ENCODE results near the gene NAV3. TPM values are rescaled to one million over a fixed set of nuclear protein-coding genes. Genes with fewer than 3 reads are reported as not detected.

The NAV3 gene
- total RNA-seq, 4 donors from 2014 or later, result 4.6 to 10.7 (median 6.6) TPM

GRCh38 chr12:77894556-77894955, 63.9 kb downstream of the NAV3 start:
- no peak overlapping the region for H3K4me3 ChIP-seq
- no peaks in the 10 kb centered on the region for H3K4me1 ChIP-seq
- 85 to 89% methylated on average over 2 of the region's 2 CpGs for whole genome bisulfite sequencing, 2 donors (ENCODE audit: low coverage in 1 of 2)
- TF ChIP-seq EP300 (IDR thresholded peaks at IDR 0.05) (no peak), POLR2AphosphoS5 (IDR thresholded peaks at IDR 0.05) (no peak), CTCF (IDR thresholded peaks at IDR 0.05) (no peak), POLR2A (IDR thresholded peaks at IDR 0.05) (no peak)
- no peaks in the 10 kb centered on the region for H3K36me3 ChIP-seq
- no peaks in the 10 kb centered on the region for H3K27me3 ChIP-seq
- no peak for ATAC-seq
- no peaks in the 10 kb centered on the region for H3K9me3 ChIP-seq
- H3K27ac ChIP-seq, result no peak overlapping the region

GRCh38 chr12:77895699-77896098, 65.0 kb downstream of the NAV3 start:
- Histone ChIP-seq H3K9me3 (no peaks in the 10 kb centered on the region), H3K4me1 (no peaks in the 10 kb centered on the region), H3K27ac (no peak overlapping the region), H3K36me3 (no peaks in the 10 kb centered on the region), H3K27me3 (no peaks in the 10 kb centered on the region), H3K4me3 (no peak overlapping the region)
- no peak for ATAC-seq
- TF ChIP-seq POLR2A (IDR thresholded peaks at IDR 0.05), result no peak
- TF ChIP-seq EP300 (IDR thresholded peaks at IDR 0.05), result no peak
- TF ChIP-seq CTCF (IDR thresholded peaks at IDR 0.05), result no peak
- no peak for TF ChIP-seq POLR2AphosphoS5 (IDR thresholded peaks at IDR 0.05)

DNA sequence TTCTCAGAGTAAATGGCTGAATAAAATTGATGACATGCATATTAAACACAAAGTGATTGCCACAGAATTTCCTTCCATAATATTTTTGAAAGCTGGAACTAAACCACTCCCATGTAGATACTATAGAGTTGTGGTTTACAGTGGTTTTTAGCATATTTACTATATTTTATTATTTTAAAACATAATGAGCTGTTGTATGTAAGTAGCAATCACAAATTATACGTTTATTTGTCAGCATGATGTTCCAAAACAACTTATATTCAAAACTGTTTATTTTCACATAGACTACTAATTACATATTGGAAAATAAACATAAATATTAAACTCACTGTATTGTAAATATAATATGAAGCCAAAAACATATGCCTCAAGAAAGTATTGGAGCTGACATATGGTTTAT, 77.2 kb downstream of the NAV3 start:
- Histone ChIP-seq H3K36me3 (no peaks in the 10 kb centered on the region), H3K27me3 (no peaks in the 10 kb centered on the region), H3K4me1 (no peaks in the 10 kb centered on the region), H3K4me3 (no peak overlapping the region), H3K9me3 (no peaks in the 10 kb centered on the region), H3K27ac (no peak overlapping the region)
- TF ChIP-seq POLR2A (IDR thresholded peaks at IDR 0.05) (no peak), CTCF (IDR thresholded peaks at IDR 0.05) (no peak), EP300 (IDR thresholded peaks at IDR 0.05) (no peak), POLR2AphosphoS5 (IDR thresholded peaks at IDR 0.05) (no peak)
- 68 to 92% methylated on average over 1 of the region's 1 CpG for WGBS, 2 donors (ENCODE audit: low coverage in 1 of 2)
- ATAC-seq, result no peak

GRCh38 chr12:77914081-77914488, 83.4 kb downstream of the NAV3 start:
- no peaks in the 10 kb centered on the region for H3K36me3 ChIP-seq
- no peaks in the 10 kb centered on the region for H3K9me3 ChIP-seq
- H3K27me3 ChIP-seq, result no peaks in the 10 kb centered on the region
- WGBS, 2 donors (ENCODE audit: low coverage in 1 of 2), result 39 to 80% methylated on average over 2 of the region's 2 CpGs
- no peak for ATAC-seq
- H3K4me1 ChIP-seq, result no peaks in the 10 kb centered on the region
- no peak overlapping the region for H3K27ac ChIP-seq
- TF ChIP-seq POLR2AphosphoS5 (IDR thresholded peaks at IDR 0.05), result no peak
- TF ChIP-seq POLR2A (IDR thresholded peaks at IDR 0.05), result no peak
- TF ChIP-seq EP300 (IDR thresholded peaks at IDR 0.05), result no peak
- TF ChIP-seq CTCF (IDR thresholded peaks at IDR 0.05), result no peak
- no peak overlapping the region for H3K4me3 ChIP-seq

DNA sequence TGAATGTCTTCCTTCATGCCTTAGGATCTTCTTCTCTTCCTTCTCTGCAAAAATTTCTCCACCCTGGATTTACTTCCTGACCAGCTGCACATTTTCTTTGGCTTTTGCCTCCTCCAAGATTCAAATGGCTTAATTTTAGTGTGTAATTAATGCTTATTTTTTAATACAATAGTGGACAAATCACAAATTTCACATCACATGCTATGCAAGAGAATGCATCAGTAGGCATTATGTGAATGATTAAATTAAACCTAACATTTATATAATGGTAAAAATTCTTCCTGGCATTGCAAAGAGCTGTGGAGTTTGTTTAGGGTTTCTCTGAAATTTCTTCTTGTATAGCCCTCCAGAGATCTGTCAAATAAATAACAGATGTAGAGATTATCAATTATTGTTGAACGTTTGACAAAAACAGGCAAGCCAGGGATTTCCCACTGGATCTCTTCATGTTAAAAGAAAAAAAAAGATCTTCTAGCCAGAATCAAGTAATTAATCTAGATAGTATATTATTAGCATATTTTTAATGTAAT, 84.4 kb downstream of the NAV3 start:
- Histone ChIP-seq H3K36me3 (no peaks in the 10 kb centered on the region), H3K4me1 (no peaks in the 10 kb centered on the region), H3K4me3 (no peak overlapping the region), H3K27me3 (no peaks in the 10 kb centered on the region), H3K9me3 (no peaks in the 10 kb centered on the region), H3K27ac (no peak overlapping the region)
- 17 to 36% methylated on average over 1 of the region's 1 CpG for WGBS, 2 donors (ENCODE audit: low coverage in 1 of 2)
- TF ChIP-seq POLR2AphosphoS5 (IDR thresholded peaks at IDR 0.05), result no peak
- no peak for TF ChIP-seq CTCF (IDR thresholded peaks at IDR 0.05)
- TF ChIP-seq POLR2A (IDR thresholded peaks at IDR 0.05), result no peak
- no peak for TF ChIP-seq EP300 (IDR thresholded peaks at IDR 0.05)
- ATAC-seq, result no peak

All from gastroesophageal sphincter (tissue), 4 donors.